Stimulated activated CD8-positive, alpha-beta memory T cell treated with anti-CD3 and anti-CD28 coated beads, Interleukin-2, amount 100 ng/mL, for 48 hours (primary cell): ENCODE results near the gene ATP5ME.
"Not testable (repeated sequence)": the region's sequence is repeated elsewhere in the genome, so short reads cannot be mapped to it uniquely, and the experiment has no call there.

Experiments
- DNase-seq, 2 donors: peaks; one replicate each; pipeline ENCODE4 v3.0.0-alpha.2; 2020; ENCODE audit warnings: low read depth in 2 of 2

ATP5ME gene

DNA sequence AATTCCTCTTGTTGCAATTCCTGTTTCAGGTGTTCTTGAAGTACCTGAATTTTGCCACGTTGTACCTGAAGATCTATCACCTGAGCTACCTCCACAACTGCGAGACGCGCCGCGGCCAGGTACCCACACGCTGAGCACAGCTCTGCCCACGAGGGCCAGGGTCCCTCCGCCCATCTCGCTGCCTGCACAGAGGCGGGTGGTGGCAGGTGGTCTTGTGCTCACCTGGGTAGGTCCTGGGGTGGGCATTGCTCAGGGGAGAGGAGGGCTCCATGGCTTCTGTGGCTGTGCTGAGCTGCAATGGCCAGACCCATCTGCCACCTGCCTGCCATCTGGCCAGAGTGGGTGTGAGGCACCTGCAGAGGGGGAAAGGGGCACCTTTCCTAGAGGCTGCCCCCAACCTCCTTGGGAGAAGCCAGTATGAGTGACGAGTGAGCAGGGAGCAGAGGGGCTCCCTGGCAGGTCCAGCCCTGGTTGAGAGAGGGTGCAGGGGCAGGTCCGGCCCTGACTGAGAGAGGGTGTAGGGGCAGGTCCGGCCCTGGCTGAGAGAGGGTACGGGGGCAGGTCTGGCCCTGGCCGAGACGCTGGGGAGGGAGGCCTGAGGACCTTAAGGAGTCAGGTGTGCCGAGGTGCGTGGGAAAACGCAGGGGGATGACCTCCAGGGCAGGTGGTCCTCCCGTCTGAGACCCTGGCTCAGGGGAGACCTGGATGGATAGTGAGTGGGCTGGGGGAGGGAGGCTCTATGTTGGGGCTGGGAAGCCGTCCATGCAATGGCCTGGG, 38.0 kb downstream of the ATP5ME start:
- no peak for DNase-seq

DNA sequence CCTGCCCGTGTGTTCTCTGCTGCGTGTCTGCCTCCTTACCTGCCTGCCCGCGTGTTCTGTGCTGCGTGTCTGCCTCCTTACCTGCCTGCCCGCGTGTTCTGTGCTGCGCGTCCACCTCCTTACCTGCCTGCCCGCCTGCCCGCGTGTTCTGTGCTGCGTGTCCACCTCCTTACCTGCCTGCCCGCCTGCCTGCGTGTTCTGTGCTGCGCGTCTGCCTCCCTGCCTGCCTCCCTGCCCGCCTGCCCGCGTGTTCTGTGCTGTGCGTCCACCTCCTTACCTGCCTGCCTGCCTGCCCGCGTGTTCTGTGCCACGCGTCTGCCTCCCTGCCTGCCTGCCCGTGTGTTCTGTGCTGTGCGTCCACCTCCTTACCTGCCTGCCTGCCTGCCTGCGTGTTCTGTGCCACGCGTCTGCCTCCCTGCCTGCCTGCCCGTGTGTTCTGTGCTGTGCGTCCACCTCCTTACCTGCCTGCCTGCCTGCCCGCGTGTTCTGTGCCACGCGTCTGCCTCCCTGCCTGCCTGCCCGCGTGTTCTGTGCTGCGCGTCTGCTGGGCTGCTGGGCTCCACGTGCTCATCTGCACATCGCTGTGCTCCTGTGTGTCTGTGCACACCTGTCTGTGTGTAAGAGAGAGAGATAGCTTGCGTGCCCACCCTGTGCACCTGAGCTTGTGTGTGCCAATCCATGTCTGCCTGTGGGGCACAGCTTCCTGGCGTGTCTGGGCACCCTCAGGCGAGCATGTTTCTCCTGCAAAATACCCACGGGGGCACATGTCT, 38.8 kb downstream of the ATP5ME start:
- not testable (repeated sequence) for DNase-seq

DNA sequence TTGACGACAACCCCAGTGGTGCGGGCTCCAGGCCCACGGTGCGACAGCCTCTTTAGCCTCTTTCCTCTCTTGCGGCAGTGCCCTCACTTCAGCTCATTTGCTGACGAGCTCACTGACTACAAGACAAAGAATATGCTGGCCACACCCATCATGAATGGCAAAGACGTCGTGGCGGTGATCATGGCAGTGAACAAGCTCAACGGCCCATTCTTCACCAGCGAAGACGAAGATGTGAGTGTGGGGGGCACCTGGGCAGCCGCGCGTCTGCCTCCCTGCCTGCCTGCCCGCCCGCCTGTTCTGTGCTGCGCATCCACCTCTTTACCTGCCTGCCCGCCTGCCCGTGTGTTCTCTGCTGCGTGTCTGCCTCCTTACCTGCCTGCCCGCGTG, 39.5 kb downstream of the ATP5ME start:
- no peak for DNase-seq

DNA sequence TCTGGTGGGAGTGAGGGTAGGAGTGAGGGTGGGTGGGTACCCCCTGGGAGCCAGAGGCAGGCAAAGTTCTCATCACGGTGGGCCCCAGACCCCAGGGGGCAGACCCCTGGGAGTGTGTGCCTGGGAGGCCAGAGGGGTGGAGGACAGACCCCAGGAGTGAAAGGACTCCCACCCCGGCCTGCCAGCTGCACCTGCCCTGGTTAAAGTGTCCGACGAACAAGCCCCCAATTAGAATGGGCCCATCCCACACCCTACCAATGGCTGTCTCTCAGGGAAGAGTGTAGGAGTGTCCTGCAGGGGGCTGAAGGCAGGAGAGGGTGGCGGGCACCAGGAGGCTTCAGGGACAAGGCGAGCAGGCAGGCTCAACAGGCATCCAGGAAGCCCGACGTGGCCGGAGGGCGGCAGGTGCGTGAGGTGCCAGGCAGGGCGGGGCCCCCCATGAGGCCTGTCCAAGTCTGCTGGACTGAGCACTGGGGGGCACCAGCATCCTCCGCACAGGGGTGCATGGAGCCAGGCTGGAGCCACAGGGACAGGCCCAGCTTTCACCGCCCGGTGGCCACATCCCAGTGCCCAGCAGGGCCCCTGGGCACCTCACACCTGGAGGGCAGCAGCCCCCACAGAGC, 40.0 kb downstream of the ATP5ME start:
- no peak for DNase-seq

DNA sequence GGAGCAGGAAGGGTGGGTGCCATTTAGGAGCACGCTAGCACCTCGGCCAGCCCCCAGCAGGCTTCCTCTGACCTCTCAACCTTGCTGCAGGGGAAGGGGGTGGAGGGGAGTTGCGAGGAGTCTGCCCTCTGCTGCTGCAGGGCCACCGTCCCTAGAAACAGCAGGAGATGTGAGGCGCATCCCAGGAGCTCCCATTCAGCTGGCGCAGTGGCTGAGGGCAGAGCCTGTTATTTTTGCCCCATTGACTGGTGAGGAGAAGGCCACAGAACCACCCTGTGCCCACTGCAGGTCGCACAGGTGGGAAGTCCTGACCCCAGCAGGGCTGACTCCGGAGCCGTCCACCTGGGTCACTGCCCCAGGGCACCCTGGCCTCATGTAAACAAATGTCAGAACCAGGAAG, 40.7 kb downstream of the ATP5ME start:
- no peak for DNase-seq

DNA sequence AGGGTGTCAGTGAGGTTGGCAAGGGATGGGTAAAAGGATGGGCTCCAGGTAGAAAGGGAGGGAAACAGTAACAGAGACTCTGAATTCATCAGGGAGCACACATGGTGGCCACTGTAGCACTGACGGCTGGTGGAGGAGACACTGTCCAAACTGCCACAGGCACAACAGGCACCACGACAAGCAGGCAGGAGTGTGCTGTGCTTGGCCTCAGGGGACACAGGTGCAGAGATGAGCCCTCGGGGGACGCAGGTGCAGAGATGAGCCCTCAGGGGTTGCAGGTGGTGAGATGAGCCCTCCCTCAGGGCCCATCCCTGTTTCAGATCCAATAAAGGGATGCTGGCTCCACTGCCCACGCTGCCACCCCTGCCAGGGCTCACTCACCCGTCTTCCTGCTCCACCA, 41.1 kb downstream of the ATP5ME start:
- DNase-seq = no peak

DNA sequence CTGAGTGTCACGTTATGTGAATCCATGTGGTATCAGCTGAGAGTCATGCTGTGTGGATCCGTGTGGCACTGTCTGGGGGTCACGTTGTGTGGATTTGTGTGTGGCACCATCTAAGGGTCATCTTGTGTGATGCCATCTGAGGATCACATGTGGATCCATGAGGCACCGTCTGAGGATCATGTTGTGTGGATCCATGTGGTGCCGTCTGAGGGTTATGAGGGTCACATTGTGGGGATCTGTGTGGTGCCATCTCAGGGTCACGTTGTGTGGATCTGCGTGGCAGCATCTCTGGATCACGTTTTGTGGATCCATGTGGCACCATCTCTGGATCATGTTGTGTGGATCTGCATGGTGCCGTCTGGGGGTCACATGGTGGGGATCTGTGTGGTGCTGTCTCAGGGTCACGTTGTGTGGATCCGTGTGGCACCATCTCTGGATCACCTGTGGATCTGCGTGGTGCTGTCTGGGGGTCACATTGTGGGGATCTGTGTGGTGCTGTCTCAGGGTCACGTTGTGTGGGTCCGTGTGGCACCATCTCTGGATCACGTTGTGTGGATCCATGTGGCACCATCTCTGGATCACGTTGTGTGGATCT, 41.8 kb downstream of the ATP5ME start:
- DNase-seq = no peak

DNA sequence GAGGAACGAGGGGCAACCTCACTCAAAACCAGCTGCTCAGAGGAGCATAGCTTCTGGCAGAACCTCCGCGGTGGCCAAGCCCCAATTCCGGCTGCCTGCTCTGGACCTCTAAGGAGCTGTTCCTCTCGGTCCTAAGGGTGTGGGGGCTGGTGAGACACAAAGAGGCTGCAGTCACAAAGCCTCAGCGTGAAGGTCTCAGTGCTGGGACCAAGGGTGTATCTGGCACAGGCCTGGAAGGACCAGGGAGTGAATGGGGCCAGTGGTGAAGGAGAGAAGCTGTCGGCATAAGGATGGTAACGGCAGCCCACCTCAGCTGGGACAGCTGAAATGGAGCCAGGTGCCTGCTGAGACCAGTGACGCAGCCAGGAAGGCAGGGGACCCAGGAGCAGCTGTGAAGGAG, 43.4 kb downstream of the ATP5ME start:
- DNase-seq = no peak

DNA sequence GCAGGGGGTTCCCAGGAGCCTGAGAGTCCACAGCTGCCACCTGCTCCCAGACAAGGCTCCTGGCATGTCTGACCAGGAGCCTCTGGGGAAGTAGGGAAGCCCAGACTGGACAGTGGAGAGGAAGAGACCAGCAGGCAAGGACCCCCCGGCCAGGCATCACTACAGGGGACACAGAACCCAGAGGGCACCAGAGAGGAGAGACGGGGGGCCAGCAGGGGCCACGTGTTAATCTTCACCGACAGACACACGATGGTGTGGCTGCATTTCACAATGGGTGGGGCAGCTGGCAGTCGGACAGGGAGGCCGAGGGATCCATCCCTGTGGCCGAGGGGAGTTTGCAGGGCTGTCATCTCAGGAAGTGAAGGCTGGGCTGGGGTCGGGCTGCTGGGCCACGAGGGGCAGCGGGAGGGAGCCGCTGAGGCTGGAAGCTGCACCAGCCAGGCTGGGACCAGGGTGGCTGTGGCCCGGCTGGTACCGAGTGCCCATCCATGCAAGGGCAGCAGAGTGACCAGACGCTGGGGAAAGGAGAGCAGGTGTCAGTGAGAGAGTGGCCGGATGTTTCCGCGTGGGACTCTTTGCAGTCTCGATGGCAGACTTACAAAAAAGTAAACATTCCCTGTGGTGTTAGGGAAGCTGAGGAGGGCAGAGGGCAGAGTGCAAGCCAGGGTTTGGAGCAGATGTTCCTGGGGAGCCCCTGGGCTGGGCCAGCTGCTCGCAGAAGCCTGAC, 44.0 kb downstream of the ATP5ME start:
- no peak for DNase-seq

DNA sequence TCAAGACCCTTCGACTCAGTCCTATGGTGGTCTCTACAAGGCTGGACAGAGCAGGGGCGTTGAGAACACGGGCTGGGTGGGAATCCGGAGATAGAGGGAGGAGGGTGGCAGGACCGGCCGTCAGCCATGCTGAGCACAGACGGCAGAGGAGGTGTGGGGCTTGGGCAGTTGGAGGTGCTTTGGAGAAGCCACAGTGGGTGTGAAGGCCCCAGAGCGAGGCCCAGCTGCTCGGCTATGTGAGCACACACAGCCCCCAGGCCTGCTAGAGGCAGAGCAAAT, 44.5 kb downstream of the ATP5ME start:
- DNase-seq = no peak

DNA sequence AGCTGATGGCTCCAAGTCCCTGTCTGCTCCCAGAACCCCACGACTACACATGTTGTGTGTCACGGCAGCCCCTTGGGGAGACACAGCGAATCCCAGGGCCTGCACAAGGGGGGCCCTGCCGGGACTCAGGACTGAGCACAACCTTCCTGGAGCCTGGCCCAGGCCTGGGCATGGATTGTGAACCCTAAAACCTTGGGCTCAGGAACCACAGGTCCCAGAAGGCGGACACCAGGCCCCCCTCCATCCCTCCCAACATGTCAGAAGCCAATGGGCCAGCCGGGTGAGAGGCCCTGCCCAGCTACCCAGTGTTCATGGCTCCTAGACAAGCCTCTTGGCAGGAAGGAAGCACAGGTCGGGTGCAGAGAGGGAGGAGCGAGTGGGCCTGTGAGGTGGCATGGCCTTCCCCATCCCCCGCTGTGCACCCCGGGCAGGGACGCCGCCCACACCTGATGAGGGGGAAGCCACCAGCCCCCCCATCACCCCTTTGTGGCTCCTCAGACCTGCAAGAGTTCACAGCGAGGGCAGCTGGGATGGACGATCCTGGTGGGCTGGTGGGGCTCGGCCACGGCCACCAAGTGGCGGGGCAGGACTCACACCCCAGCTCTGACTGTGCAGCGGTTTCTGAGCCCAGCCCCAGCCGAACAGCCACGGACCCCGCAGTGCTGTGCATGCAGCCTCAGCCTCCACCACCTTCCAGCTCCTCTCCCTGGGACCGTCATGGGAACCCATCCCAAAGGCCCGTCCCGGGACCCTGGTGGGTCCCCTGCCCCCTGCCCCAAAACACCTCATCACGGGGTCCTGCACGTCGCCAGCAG, 45.0 kb downstream of the ATP5ME start:
- no peak for DNase-seq

DNA sequence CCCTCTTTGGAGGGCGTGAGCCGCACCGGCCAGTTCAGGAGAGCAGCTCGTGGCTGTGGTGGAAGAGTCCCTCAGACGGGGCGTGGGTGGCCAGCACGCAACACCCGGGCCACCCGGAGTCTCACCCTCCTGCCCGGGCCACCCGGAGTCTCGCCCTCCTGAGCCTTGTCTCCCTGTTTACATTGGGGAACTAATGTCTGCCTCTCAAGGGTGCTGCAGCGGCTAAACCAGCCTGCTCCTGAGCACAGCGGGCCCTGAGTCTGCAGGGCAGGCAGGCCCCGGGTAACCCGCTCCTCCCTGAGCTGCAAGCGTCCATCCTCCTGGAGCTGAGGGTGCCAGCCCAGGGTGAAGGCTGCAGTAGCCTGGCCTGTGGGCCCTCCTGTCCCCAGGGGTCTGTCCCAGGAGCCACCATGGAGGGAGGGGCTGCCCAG, 45.8 kb downstream of the ATP5ME start:
- DNase-seq = no peak

DNA sequence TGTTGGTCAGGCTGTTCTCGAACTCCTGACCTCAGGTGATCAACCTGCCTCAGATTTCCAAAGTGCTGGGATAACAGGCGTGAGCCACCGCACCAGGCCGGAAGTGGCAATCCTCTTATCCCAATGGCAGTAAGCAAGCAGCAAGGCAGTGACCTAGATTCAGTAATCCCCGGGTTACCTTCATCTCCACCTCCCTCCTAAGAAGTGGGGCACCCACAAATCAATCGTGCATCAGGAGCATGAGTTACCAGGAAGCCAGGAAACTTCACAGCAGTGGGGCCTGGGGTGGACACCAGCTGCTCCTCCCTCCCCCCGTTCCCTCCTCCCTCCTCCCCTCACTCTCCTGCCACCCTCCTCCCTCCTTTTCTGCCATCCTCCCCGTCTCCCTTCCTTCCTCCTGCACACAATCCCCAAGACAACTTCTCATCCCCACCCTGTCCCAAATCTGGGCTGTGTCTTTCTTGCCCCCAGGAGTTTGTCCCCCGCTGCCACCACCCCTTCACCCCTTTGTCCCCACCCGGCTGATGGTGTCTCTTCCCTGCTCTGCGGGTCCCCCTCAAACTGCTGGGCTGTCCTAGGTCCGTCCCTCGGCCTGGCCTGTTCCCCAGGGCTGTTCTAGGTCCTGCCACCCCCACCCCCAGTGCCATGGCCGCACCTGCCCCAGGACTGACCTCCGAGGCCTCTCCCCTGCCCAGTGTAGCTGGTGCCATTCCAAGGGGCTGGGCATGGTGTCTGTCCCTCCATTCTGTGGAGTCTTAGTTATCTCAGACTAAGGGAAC, 46.5 kb downstream of the ATP5ME start:
- no peak for DNase-seq

DNA sequence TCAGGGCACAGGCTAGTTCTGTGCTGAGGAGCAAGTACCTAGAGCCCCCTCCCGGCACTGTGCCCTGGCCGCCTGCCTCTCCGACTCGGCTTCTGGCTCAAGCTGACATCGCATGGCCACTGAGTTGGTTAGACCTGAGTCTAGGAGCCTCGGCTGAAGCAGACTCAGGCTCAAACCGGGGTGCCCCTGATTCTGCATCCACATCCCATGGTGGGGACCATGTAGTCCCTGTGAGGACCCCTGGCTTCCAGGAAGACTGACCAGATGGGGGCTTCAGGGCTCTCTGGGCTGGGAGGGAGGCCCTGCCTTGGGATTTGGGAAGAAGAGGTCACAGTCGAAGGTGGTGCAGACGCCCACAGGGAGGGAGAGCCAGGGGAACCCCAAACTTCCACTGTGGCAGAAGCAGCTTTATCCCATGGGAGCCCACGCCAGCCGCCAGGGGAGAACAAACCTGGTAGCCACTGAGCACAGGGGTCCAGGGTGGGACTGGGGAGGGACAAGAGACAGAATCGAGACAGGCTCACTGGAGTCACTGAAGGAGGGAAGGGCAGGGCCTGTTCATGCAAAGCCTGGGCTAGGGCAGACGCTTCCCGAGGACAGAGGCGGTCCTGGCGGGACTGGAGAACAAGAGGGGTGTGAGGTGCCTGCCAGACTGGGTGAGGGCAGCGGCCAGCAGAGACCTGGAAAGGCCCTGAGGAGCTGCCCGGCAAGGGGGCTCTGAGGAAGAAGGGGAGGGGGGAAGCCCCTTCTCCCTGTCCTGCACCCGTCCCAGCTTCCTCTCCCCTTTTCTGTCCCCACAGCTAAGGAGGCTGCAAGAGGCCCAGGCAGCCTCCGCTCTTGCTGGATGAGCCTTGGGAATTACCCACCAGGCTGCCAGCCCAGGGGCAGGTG, 47.6 kb downstream of the ATP5ME start:
- DNase-seq = no peak

DNA sequence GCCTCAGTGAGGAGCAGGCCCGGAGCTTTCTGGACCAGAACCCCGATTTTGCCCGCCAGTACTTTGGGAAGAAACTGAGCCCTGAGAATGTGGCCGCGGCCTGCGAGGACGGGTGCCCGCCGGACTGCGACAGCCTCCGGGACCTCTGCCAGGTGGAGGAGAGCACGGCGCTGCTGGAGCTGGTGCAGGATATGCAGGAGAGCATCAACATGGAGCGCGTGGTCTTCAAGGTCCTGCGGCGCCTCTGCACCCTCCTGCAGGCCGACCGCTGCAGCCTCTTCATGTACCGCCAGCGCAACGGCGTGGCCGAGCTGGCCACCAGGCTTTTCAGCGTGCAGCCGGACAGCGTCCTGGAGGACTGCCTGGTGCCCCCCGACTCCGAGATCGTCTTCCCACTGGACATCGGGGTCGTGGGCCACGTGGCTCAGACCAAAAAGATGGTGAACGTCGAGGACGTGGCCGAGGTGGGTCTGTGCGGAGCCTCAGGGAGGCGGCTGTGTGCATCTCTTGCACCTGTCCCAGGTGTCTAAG, 48.4 kb downstream of the ATP5ME start:
- DNase-seq = no peak

DNA sequence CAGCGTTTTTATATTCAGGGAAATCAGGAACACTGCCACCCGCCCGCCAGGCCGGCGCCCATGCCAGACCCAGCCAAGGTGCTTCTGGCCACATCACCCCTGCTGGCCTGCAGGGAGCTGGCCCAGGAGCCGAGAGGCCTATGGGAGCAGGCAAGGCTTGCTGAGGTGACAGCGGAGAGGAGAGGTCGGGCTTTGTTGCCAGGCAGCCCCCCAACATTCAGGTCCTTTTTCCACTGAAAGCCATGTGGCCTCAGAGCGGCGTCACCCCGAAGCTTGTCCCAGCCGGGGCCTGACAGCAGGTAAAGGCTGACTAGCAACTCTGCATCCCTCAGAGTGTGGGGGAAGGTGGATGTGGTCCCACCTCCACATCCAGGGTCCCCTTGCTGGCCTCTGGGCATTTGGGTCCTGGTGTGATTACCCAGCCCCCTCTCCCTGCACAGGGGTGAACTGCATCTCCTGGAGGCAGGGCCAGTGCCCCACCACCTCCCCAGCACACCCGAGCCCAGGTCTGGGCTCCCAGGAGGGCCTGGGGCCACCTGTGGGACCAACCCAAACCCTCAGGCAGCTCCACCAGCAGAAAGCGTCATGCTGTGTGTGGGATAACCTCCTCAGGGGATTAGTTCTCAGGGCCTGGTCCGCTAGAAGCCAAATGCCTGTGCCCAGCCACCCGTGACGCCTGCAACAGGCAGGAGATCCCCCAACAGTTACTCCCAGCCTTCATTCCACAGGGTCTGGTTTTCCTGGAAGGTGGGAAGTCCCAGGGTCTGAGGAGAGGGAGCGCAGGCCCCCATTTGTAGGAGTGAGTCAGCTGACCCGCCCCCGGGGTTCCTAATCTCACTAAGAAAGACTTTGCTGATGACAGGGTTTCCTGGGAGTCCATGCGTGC, 49.1 kb downstream of the ATP5ME start, which contains the start of gene PDE6B:
TSS of gene PDE6B (plus strand) at position 869 of the 886 bp plus-strand sequence. CDS start 54 bp downstream, outside the sequence.
- no peak for DNase-seq

DNA sequence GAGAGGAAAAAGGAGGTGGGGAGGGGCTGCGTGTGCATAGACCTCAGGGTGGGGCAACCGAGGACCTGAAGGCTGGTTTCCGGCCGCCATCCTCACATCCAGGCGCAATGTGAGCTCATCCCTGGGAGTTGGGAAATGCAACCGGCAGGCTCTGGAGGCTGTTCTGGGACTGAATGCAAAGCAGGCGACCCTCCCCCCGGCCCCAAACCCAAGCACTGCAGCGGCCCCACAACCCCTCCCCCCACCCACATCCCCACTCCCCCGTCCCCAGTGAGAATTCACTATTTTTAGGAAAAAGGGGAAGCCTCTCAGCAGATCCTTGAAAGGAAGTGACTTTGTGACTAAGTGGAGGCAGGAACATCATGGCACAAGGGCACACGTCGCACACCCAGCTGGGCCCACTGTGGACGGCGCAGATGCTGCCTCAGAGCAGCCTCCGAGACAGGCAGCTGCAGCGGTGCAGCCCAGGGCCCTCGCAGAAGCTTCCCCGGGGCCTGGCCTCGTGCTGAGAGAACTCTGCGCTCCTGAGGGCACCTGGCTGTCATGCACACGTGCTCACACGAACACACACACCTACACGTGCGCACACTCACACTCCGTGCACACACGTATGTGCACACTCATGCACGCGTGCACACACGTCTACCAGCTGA, 50.0 kb downstream of the ATP5ME start:
- DNase-seq = no peak
